ENCODE results near the gene TMEM132C. TPM values are rescaled to one million over a fixed set of nuclear protein-coding genes. Genes with fewer than 3 reads are reported as not detected.

The TMEM132C gene
- total RNA-seq, 2 experiments from 2014 or later = not detected

Small RNA genes lying within 50 kb of the gene (microRNA-seq; reads per million reads assigned to microRNA genes)
- gene MIR3612 = not detected
- gene MIR4419B = not detected
